B cell (primary cell): ENCODE measurements around the gene EPG5. TPM values are rescaled to one million over a fixed set of nuclear protein-coding genes. Genes with fewer than 3 reads are reported as not detected.

ENCODE experiments used
- ATAC-seq: fragments of 200-7000 bp; cut with Tn5 transposase; one replicate; pipeline ENCODE4 v1.10.0; 2021; ENCODE audit warnings: low read depth, mild to moderate bottlenecking, moderate number of reproducible peaks, moderate library complexity
- CTCF ChIA-PET: fragments of 350-600 bp; sonication (Branson Sonifier 250); formaldehyde crosslinking; loops from one replicate; lab custom pipeline; 2021; ENCODE audit warnings: antibody characterized with exemption, inconsistent platforms; lab: Charles Lee
- POLR2A ChIA-PET: fragments of 350-600 bp; sonication (Branson Sonifier 250); formaldehyde crosslinking; loops from one replicate; lab custom pipeline; 2021; ENCODE audit warnings: antibody characterized with exemption; lab: Charles Lee
- DNase-seq: peaks from one replicate; pipeline ENCODE4 v3.0.0; 2013
- H2AFZ ChIP-seq: 2 replicates; pipeline ENCODE4 v1.6.1; 2012; ENCODE audit warnings: mild to moderate bottlenecking, low read depth, low read length; ENCODE audit not compliant: insufficient read depth, poor library complexity, severe bottlenecking
- H3K27ac ChIP-seq, 2 donors: 1 replicate in 1 of 2; 2 replicates in 1 of 2; pipeline ENCODE4 v1.5.1; 2012 to 2013; ENCODE audit warnings: low read length in 2 of 2, mild to moderate bottlenecking in 2 of 2, moderate library complexity in 1 of 2
- H3K27me3 ChIP-seq, 4 experiments: fragments of 200-600 bp in 1 of 4; sonication (generic) in 1 of 4; replicated peaks in 1 of 4; 1 replicate in 2 of 4; 2 replicates in 2 of 4; pipeline versions ENCODE4 v1.6.1 to v1.7.0; 2013 to 2016; ENCODE audit warnings: low read length in 3 of 4, mild to moderate bottlenecking in 2 of 4, mixed read lengths in 1 of 4, moderate library complexity in 1 of 4; ENCODE audit not compliant: insufficient read depth in 4 of 4, control insufficient read depth in 3 of 4; ENCODE audit errors: control extremely low read depth in 1 of 4
- H3K36me3 ChIP-seq, 2 experiments: replicated peaks in 1 of 2; 1 replicate in 1 of 2; 2 replicates in 1 of 2; pipeline versions ENCODE4 v1.6.1 to v1.7.1; 2013; ENCODE audit warnings: low read length in 1 of 2; ENCODE audit not compliant: insufficient read depth in 2 of 2, control insufficient read depth in 1 of 2; ENCODE audit errors: control extremely low read depth in 1 of 2, extremely low read depth in 1 of 2
- H3K4me1 ChIP-seq, 2 donors: fragments of 200-600 bp in 1 of 2; sonication (generic) in 1 of 2; 1 replicate in 1 of 2; 2 replicates in 1 of 2; pipeline versions ENCODE4 v1.5.1 to v1.6.1; 2013 to 2017; ENCODE audit warnings: low read length in 2 of 2; ENCODE audit not compliant: control insufficient read depth in 2 of 2, insufficient read depth in 2 of 2
- H3K4me2 ChIP-seq: replicated peaks from 2 replicates; pipeline ENCODE3; 2012; ENCODE audit warnings: mild to moderate bottlenecking, low read depth, low read length; ENCODE audit not compliant: poor library complexity, severe bottlenecking
- H3K4me3 ChIP-seq, 5 experiments: fragments of 200-600 bp in 1 of 5; sonication (generic) in 1 of 5; 1 replicate in 3 of 5; 2 replicates in 2 of 5; pipeline versions ENCODE4 v1.5.1 to v1.7.0; 2011 to 2016; ENCODE audit warnings: low read length in 4 of 5, mild to moderate bottlenecking in 4 of 5, low read depth in 2 of 5, control low read depth in 1 of 5, moderate library complexity in 1 of 5; ENCODE audit not compliant: insufficient read depth in 1 of 5; ENCODE audit errors: control extremely low read depth in 1 of 5, extremely low read depth in 1 of 5
- H3K79me2 ChIP-seq: fragments of 200-600 bp; sonication (generic); one replicate; pipeline ENCODE4 v1.6.0; 2016; ENCODE audit warnings: low read length; ENCODE audit not compliant: control insufficient read depth, insufficient read depth
- H3K9ac ChIP-seq: fragments of 200-600 bp; sonication (generic); 2 replicates; pipeline ENCODE4 v1.6.1; 2017; ENCODE audit warnings: mild to moderate bottlenecking, low read length, moderate library complexity
- H3K9me3 ChIP-seq, 3 donors: one replicate each; pipeline versions ENCODE4 v1.6.1 to v1.7.1; 2013; ENCODE audit warnings: low read length in 2 of 3; ENCODE audit not compliant: control insufficient read depth in 2 of 3, insufficient read depth in 1 of 3; ENCODE audit errors: control extremely low read depth in 1 of 3
- H4K20me1 ChIP-seq: 2 replicates; pipeline ENCODE4 v1.6.0; 2012; ENCODE audit warnings: mild to moderate bottlenecking, low read length; ENCODE audit not compliant: insufficient read depth, control insufficient read depth, poor library complexity, severe bottlenecking
- H3K27ac Mint-ChIP-seq: one replicate; pipeline ENCODE4 v1.8.0; 2021; ENCODE audit warnings: mixed read lengths
- H3K27me3 Mint-ChIP-seq: one replicate; pipeline ENCODE4 v1.8.0; 2021; ENCODE audit warnings: mixed read lengths
- H3K4me1 Mint-ChIP-seq: one replicate; pipeline ENCODE4 v1.8.0; 2021; ENCODE audit warnings: mixed read lengths
- H3K4me3 Mint-ChIP-seq: one replicate; pipeline ENCODE4 v1.8.0; 2021; ENCODE audit warnings: mixed read lengths
- H3K9me3 Mint-ChIP-seq: one replicate; pipeline ENCODE4 v1.8.0; 2022; ENCODE audit warnings: mixed read lengths; ENCODE audit not compliant: insufficient read depth
- CTCF ChIP-seq: fragments of 200-600 bp; IDR thresholded peaks from one replicate; pipeline ENCODE4 v1.8.0; 2022; ENCODE audit warnings: antibody characterized with exemption, mild to moderate bottlenecking
- EZH2 ChIP-seq: IDR thresholded peaks from 2 replicates; pipeline ENCODE4 v1.6.1; 2012; ENCODE audit warnings: borderline replicate concordance, low read depth, mild to moderate bottlenecking, moderate library complexity, low read length; ENCODE audit not compliant: insufficient read depth, poor library complexity, severe bottlenecking
- WGBS: methylation state at CpG from one replicate; pipeline ENCODE4 v1.1.5; 2013; ENCODE audit warnings: missing lambda C conversion rate; ENCODE audit not compliant: insufficient coverage; 5-methylcytosine and 5-hydroxymethylcytosine counted together
- intact Hi-C: fragments of 100-400 bp; cut with micrococcal nuclease; formaldehyde crosslinking; loops from one replicate; pipeline ENCODE4 v1.10.0; 2022
- polyA plus RNA-seq: library from polyadenylated mRNA; depleted of rRNA; stranded (reverse); fragments of >200 nt; gene quantifications from 2 replicates; pipeline ENCODE4 v1.2.3, GENCODE V29; 2012
- total RNA-seq, 2 donors: library from RNA; stranded (reverse); fragments of 120-200 nt in 1 of 2; gene quantifications; 1 replicate in 1 of 2; 2 replicates in 1 of 2; pipeline versions ENCODE4 v1.2.3 to v1.2.4, GENCODE V29; 2013 to 2022

The EPG5 gene
- total and polyA plus RNA-seq, 2 donors (not counting 1 experiment from before 2014, with no cell fraction given): 10.3 to 50.4 TPM

- Histone ChIP-seq H2AFZ (no peak overlapping the region), H4K20me1 (no peaks in the 10 kb centered on the region), H3K9me3 (peaks cover 0 to 3% (median 0%) of the 10 kb centered on the region in 3 donors), H3K4me3 (no peak overlapping the region), H3K9ac (no peak overlapping the region), H3K27me3 (peaks cover 0 to 46% (median 17%) of the 10 kb centered on the region in 4 experiments), H3K27ac (no peak overlapping the region), H3K79me2 (no peaks in the 10 kb centered on the region), H3K4me1 (peaks cover 8 to 12% of the 10 kb centered on the region in 2 donors), H3K36me3 (no peaks in the 10 kb centered on the region), H3K4me2 (peak overlapping the region; percentile 63)
- Mint-ChIP-seq H3K9me3 (no peaks in the 10 kb centered on the region), H3K27me3 (peaks cover 50% of the 10 kb centered on the region), H3K4me1 (peaks cover 11% of the 10 kb centered on the region), H3K27ac (no peak overlapping the region), H3K4me3 (peak overlapping the region; percentile 59)
- ChIA-PET CTCF (no interaction called here), POLR2A (no interaction called here)
- ATAC-seq (no peak), DNase-seq (no peak)
- TF ChIP-seq CTCF: no peak
- no peak for TF ChIP-seq EZH2
- intact Hi-C loops: no loop called here
- 42% methylated on average over 53 of the region's 53 CpGs for WGBS
Measured at GRCh38 chr18:45838302-45839070, 128.6 kb downstream of the EPG5 start.
